Naive B cell (primary cell): ENCODE measurements around the gene DAB2IP. TPM values are rescaled to one million over a fixed set of nuclear protein-coding genes. Genes with fewer than 3 reads are reported as not detected.

Experiments used
- polyA plus RNA-seq, 6 donors: library from polyadenylated mRNA; unstranded; fragments of 300-500 nt; fragmentation: Illumina TruSeq; gene quantifications; one replicate each; pipeline ENCODE4 v1.2.3, GENCODE V29; 2021; ENCODE audit warnings: low read depth in 6 of 6

Gene DAB2IP
- polyA plus RNA-seq, 6 donors from 2014 or later, result not detected

Other genes starting within 250 kb of the DAB2IP start
- gene GGTA1, start 151.8 kb upstream of the DAB2IP start, polyA plus RNA-seq, result 1 to 10 TPM in 1 of 6 donors, under 1 TPM in 4, not detected in 1; 0.22 to 1.5 (median 0.64) TPM